GM12892 (cell line): ENCODE measurements around the gene GNG2.

ENCODE experiments used
- DNase-seq: peaks from one replicate; pipeline ENCODE4 v3.0.0; 2011; ENCODE audit not compliant: insufficient read length
- FAIRE-seq: peaks from 2 replicates; lab custom pipeline; 2011; peaks lifted over from hg19 to GRCh38; lab: Jason Lieb, UNC
- POLR2A ChIP-seq: IDR thresholded peaks from 2 replicates; pipeline ENCODE4 v1.6.1; 2011; ENCODE audit warnings: low read depth, low read length, control low read depth
- POLR2AphosphoS5 ChIP-seq: IDR thresholded peaks from 2 replicates; pipeline ENCODE4 v1.6.1; 2011; ENCODE audit warnings: low read depth, low read length, control low read depth
- TAF1 ChIP-seq: IDR thresholded peaks from 2 replicates; pipeline ENCODE4 v1.6.1; 2011; ENCODE audit warnings: low read depth, mild to moderate bottlenecking, control low read depth, low read length, borderline replicate concordance

Gene GNG2

GRCh38 chr14:52011523-52011922, 151.1 kb downstream of the GNG2 start:
- TF ChIP-seq TAF1, result no peak
- 0 out of 2 replicates have a peak, but pooled peaks have one; percentile 26 for TF ChIP-seq POLR2AphosphoS5
- TF ChIP-seq POLR2A, result no peak
- DNase-seq, result no peak
- no peak for FAIRE-seq

- no peak for TF ChIP-seq TAF1
- no peak for TF ChIP-seq POLR2A
- no peak for TF ChIP-seq POLR2AphosphoS5
- DNase-seq, result no peak
- FAIRE-seq, result no peak
These were observed 152.2 kb downstream of the GNG2 start for GRCh38 chr14:52012635-52013034.

GRCh38 chr14:52013984-52014600, 153.7 kb downstream of the GNG2 start:
- FAIRE-seq (no peak), DNase-seq (no peak)
- TF ChIP-seq TAF1 (no peak), POLR2AphosphoS5 (no peak), POLR2A (no peak)

- FAIRE-seq (no peak), DNase-seq (no peak)
- no peak for TF ChIP-seq TAF1
- TF ChIP-seq POLR2AphosphoS5, result no peak
- no peak for TF ChIP-seq POLR2A
These were observed 154.3 kb downstream of the GNG2 start for GRCh38 chr14:52014601-52015267.

- TF ChIP-seq POLR2AphosphoS5 (no peak), POLR2A (no peak), TAF1 (no peak)
- DNase-seq (no peak), FAIRE-seq (no peak)
These were observed 155.1 kb downstream of the GNG2 start for GRCh38 chr14:52015411-52016030.

GRCh38 chr14:52018252-52018651, 157.8 kb downstream of the GNG2 start:
- DNase-seq (no peak), FAIRE-seq (no peak)
- TF ChIP-seq POLR2AphosphoS5, result no peak
- no peak for TF ChIP-seq TAF1
- no peak for TF ChIP-seq POLR2A

GRCh38 chr14:52018970-52019369, 158.6 kb downstream of the GNG2 start:
- FAIRE-seq, result no peak
- TF ChIP-seq POLR2AphosphoS5 (no peak), POLR2A (no peak), TAF1 (no peak)

More at GRCh38 chr14:52018970-52019369, 158.6 kb downstream of the GNG2 start:
- no peak for DNase-seq
